LNCaP clone FGC (cell line): ENCODE results near the gene BTBD16.

Experiments
- DNase-seq: peaks from one replicate; pipeline ENCODE4 v3.0.0-alpha.2; 2011; ENCODE audit warnings: low read depth
- H3K4me3 ChIP-seq: 2 replicates; pipeline ENCODE4 v1.5.1; 2011; ENCODE audit warnings: mild to moderate bottlenecking, low read depth, low read length, control low read depth
- CTCF ChIP-seq: IDR thresholded peaks from 2 replicates; pipeline ENCODE4 v1.5.1; 2012; ENCODE audit warnings: mild to moderate bottlenecking; ENCODE audit not compliant: control insufficient read depth, insufficient read depth; ENCODE audit errors: extremely low read depth

Gene BTBD16

DNA sequence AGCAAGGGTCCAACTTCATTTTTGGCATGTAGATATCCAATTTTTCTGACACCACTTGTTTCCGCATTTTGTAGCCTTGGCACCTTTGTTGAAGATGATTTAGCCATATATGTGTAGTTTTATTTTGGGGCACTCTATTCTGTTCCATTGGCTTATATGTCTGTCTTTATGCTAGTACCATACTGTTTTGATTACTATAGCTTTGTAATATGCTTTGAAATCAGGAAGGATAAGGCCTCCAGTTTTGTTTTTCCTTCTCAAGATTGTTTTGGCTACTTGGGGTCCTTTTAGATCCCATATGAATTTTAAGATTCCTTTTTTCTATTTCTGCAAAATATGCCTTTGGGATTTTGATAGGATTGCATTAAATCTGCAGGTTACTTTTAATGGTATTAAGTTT is 9.5 kb upstream of the BTBD16 start:
- TF ChIP-seq CTCF = no peak
- H3K4me3 ChIP-seq = no peak overlapping the region
- DNase-seq = no peak

DNA sequence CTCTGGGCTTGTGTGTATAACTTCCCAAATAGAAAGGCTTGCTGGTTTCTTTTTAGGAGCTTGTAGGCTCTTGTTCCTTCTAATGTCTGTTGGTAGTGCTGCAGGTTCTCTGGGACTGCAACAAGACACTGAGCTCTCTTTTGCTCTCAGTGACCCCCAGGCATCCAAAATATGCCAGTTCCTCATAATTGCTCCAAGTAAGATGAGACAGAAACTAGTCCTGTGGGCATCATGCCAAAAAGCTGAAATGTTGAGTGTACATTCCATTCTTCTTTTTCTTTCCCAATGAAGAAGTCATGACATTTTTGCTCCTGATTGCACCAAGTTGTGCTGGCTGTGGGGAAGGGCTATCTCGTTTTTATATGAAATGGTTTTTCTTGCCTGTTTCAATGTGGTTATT is 7.1 kb upstream of the BTBD16 start:
- TF ChIP-seq CTCF = no peak
- H3K4me3 ChIP-seq = no peak overlapping the region
- DNase-seq = no peak

DNA sequence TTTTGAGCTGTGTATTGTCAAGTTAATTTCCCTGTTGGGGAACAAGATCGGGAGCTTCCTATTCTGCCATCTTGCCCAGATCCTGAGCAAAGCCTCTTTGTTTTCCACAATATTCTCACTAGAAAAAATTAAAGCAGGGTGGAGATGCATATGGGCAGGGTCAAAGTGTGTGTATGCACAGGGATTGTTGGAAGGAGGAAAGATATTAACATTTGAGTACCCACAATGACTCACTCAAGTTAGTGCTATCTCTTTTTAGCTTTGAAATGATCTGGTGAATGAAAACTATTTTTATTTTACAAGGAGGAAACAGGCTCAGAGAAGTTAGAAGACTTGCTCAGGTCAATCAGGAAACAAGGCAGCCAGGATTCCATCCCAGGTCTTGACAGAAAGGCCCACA is 6.7 kb upstream of the BTBD16 start:
- DNase-seq = no peak
- H3K4me3 ChIP-seq = no peak overlapping the region
- no peak for TF ChIP-seq CTCF

DNA sequence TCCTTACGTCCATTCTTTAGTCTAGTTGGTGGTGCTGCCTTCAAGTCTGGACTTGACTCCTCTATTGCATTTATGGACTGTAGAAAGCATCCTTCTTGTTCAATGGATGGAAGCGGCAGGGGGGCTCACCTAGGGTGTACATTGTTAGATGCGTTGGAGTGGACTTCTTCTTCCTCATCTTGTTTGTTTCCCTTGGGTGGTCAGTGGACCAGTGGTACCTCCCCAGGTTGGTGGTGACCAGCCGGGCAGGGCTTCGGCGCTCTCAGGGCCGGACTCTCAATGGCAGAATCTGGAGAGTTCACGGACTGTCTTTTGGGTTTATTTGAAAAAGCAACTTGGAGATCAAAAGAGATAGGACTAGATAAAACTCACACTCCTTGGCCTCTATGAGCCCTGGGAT is 6.2 kb upstream of the BTBD16 start:
- no peak overlapping the region for H3K4me3 ChIP-seq
- TF ChIP-seq CTCF = no peak
- no peak for DNase-seq

DNA sequence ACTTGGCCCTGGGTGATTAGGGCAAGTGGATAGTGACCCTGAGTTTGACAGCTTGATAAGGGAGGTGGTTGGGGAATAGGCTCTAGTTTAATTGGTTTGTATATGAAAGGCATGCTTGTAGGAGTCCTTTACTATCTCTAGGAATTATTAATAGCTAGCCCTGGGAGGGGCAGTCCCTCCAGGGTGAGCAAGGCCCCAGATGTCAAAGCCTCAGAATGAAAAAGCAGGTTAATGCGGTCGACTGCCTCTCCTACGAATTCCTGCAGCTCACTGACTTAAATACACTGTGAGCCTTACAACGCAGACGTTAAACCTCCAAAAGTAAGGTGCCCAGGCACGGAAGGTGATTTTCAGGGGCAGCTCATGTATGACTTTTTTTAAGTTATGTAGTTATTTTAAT is 5.2 kb upstream of the BTBD16 start:
- no peak for DNase-seq
- no peak overlapping the region for H3K4me3 ChIP-seq
- TF ChIP-seq CTCF = no peak

DNA sequence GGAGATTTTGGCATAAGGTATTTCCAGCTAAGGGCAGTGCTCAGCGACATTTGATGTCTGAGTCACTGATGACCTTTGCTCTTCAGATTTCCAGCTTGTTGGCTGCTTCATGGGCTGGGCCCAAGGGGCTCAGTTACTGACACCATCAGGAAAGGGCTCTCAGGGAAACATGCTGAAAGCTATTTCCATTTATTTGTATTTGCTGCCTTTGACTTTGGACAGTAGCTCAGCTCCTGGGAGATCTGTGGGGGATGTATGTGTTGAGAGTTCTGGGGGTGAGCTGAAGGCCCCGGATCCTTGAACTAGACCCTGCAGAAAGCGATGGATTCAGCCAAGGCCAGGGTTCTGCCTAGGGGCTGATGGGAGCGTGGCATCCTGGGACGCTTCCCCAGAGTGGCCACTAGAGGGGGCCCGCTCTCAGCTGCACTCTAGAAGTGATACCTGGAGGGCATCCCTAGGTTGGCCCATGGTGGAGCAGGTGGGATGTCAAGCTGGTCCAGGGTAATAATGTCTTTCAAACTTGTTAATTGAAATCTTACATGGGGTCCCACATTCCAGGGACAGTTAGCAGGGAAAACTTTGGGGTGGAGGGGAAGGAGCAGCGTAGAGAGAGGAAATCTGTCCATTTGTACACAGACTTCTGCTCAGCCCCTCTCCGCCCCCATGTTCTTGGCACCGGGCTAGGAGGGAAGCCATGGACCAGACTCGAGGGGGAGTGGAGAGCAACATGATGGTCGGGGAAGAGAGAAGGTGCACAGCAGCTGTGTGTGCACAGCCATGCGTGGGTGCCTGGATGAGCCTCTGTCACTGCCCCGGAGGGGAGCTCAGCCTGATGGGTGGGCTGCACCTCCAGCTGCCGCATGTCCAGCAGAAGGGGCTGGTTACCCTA is 3.0 kb upstream of the BTBD16 start:
- TF ChIP-seq CTCF = peak; percentile 92
- no peak for DNase-seq

GRCh38 chr10:122269059-122269687 is 1.9 kb upstream of the BTBD16 start:
- H3K4me3 ChIP-seq = no peak overlapping the region
- TF ChIP-seq CTCF = no peak
- DNase-seq = no peak

More for the DNA sequence above, 3.0 kb upstream of the BTBD16 start:
- no peak overlapping the region for H3K4me3 ChIP-seq
